Naive thymus-derived CD8-positive, alpha-beta T cell (primary cell): ENCODE measurements around the gene TRIM47. TPM values are rescaled to one million over a fixed set of nuclear protein-coding genes. Genes with fewer than 3 reads are reported as not detected.
"Not testable (repeated sequence)": the region's sequence is repeated elsewhere in the genome, so short reads cannot be mapped to it uniquely, and the experiment has no call there.

Experiments
- ATAC-seq, 2 donors: fragments of 150-1000 bp; cut with Tn5 transposase in 1 of 2; sonication (Bioruptor Pico), chemical (Tn5 transposase) in 1 of 2; 1 replicate in 1 of 2; 2 replicates in 1 of 2; pipeline ENCODE4 v1.10.0; 2021; ENCODE audit warnings: mild to moderate bottlenecking in 2 of 2, moderate library complexity in 2 of 2
- POLR2A ChIA-PET: fragments of 350-600 bp; sonication (Branson Sonifier 250); formaldehyde crosslinking; loops from one replicate; lab custom pipeline; 2021; ENCODE audit warnings: antibody characterized with exemption; lab: Charles Lee
- DNase-seq, 10 donors: peaks; one replicate each; pipeline versions ENCODE4 v3.0.0 to v3.0.0-alpha.2; 2020 to 2022
- H3K27ac Mint-ChIP-seq, 10 donors: one replicate each; pipeline ENCODE4 v1.8.0; 2020 to 2022; ENCODE audit warnings: mild to moderate bottlenecking in 10 of 10, mixed read lengths in 10 of 10, moderate library complexity in 4 of 10, inconsistent platforms in 1 of 10
- H3K27me3 Mint-ChIP-seq, 5 donors: one replicate each; pipeline ENCODE4 v1.8.0; 2021 to 2022; ENCODE audit warnings: mixed read lengths in 5 of 5
- H3K36me3 Mint-ChIP-seq, 3 donors: one replicate each; pipeline ENCODE4 v1.8.0; 2020 to 2022; ENCODE audit warnings: mixed read lengths in 3 of 3, mild to moderate bottlenecking in 2 of 3, inconsistent platforms in 1 of 3
- H3K4me1 Mint-ChIP-seq, 4 donors: one replicate each; pipeline ENCODE4 v1.8.0; 2021 to 2022; ENCODE audit warnings: mixed read lengths in 4 of 4
- H3K4me3 Mint-ChIP-seq, 10 donors: one replicate each; pipeline ENCODE4 v1.8.0; 2020 to 2022; ENCODE audit warnings: mild to moderate bottlenecking in 10 of 10, mixed read lengths in 10 of 10, moderate library complexity in 6 of 10, inconsistent platforms in 1 of 10
- H3K9me3 Mint-ChIP-seq, 9 donors: one replicate each; pipeline ENCODE4 v1.8.0; 2020 to 2022; ENCODE audit warnings: mixed read lengths in 9 of 9, mild to moderate bottlenecking in 3 of 9, inconsistent platforms in 1 of 9, moderate library complexity in 1 of 9
- polyA plus RNA-seq, 3 donors: library from polyadenylated mRNA; unstranded; fragments of 300-500 nt; fragmentation: Illumina TruSeq; gene quantifications; one replicate each; pipeline ENCODE4 v1.2.3, GENCODE V29; 2021
- total RNA-seq, 8 experiments: library from RNA in 2 of 8; stranded (reverse) in 2 of 8; gene quantifications; one replicate each; pipeline ENCODE4 v1.2.3 and lab custom pipeline; 2021 to 2026

The TRIM47 gene
- total and polyA plus RNA-seq, 5 experiments from 2014 or later, result 1.9 to 9.9 (median 8.5) TPM

- Mint-ChIP-seq H3K4me1 (peaks cover 8 to 15% (median 8%) of the 10 kb centered on the region in 4 donors), H3K27ac (peak overlapping the region in 4 of 10 donors; percentile 48 to 87 (median 62))
- not testable (repeated sequence) for H3K36me3 Mint-ChIP-seq, H3K27me3 Mint-ChIP-seq, DNase-seq, H3K9me3 Mint-ChIP-seq, H3K4me3 Mint-ChIP-seq, ATAC-seq
- POLR2A ChIA-PET, result interaction anchor here (0.7 to 14.9 kb wide), 4 partner anchors 10 to 86 kb away, joined by 3 to 192 read pairs (median 12); partner anchors contain the start of gene TRIM65
Measured at GRCh38 chr17:75885860-75886259, 7.5 kb upstream of the TRIM47 start.

GRCh38 chr17:75885431-75885830 is 7.0 kb upstream of the TRIM47 start:
- Mint-ChIP-seq H3K9me3 (no peaks in the 10 kb centered on the region), H3K27me3 (no peaks in the 10 kb centered on the region), H3K27ac (peak overlapping the region in 3 of 10 donors; percentile 25 to 87 (median 56)), H3K36me3 (peaks cover 0 to 3% (median 0%) of the 10 kb centered on the region in 3 donors), H3K4me3 (no peak overlapping the region), H3K4me1 (peaks cover 8 to 16% (median 8%) of the 10 kb centered on the region in 4 donors)
- POLR2A ChIA-PET, result interaction anchor here (0.7 to 14.9 kb wide), 3 partner anchors 9 to 42 kb away, joined by 6 to 192 read pairs (median 13); partner anchors contain the start of gene TRIM65
- ATAC-seq (no peak), DNase-seq (no peak)

DNA sequence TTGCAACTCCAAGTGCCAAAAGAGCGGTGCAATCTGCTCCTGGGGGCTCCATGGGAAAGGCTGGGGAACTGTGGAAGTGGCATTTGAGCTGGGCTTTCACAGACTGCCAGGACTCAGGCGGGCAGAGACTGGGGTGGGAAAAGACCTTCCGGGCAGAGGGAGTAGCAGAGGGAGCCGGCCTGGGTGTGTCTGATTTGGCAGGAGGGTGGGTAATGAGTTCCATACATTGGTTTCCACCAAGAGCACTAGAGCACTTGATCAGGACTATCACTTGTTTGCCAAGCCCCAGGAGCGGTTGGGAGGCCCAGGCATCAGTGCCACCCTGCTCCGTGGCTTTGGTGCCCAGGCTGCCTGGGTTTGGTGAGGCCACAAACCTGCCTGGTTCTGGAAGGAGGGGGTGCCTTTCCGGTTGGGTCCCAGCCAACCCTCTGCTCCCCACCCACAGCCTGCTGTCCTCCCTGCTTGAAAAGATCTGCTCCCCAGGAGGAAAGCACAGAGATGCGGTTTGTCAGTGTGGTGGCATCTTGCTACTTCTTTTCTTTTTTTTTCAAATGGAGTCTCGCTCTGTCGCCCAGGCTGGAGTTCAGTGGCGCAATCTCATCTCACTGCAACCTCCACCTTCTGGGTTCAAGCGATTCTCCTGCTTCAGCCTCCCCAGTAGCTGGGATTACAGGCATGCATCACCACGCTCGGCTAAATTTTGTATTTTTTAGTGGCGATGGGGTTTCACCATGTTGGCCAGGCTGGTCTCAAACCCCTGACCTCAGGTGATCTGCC is 3.5 kb upstream of the TRIM47 start:
- Mint-ChIP-seq H3K4me1 (peaks cover 16 to 26% (median 22%) of the 10 kb centered on the region in 4 donors), H3K36me3 (no peaks in the 10 kb centered on the region), H3K9me3 (no peaks in the 10 kb centered on the region), H3K27ac (peak overlapping the region in 4 of 10 donors; percentile 33 to 60 (median 46)), H3K27me3 (peaks cover 0 to 2% (median 0%) of the 10 kb centered on the region in 5 donors), H3K4me3 (peak overlapping the region in 7 of 10 donors; percentile 24 to 63 (median 26))
- ATAC-seq (peak; percentile 6 to 7), DNase-seq (peak in 1 of 10 donors; percentile 27)
- POLR2A ChIA-PET, result interaction anchor here (0.7 to 14.9 kb wide), 4 partner anchors 9 to 859 kb away, joined by 4 to 192 read pairs (median 6); partner anchors contain the start of genes TRIM65 and WBP2

DNA sequence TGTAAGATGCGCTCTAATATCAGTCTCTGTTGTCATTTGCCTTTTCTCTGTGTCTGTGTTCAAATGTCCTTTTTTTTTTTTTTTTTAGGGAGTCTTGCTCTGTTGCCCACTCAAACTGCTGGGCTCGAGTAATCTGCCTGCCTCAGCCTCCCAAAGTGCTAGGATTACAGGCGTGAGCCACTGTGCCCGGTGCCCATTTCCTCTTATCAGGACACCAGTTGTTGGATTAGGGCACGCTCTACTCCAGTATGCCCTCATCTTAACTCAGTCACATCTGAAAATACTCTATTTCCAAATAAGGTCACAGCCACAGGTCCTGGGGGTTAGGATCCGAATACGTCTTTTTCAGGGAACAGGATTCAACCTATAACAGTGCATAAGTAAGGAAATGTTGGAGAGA is 1.9 kb upstream of the TRIM47 start:
- ATAC-seq (no peak), DNase-seq (no peak)
- peaks cover 0 to 2% (median 0%) of the 10 kb centered on the region in 5 donors for H3K27me3 Mint-ChIP-seq
- H3K27ac Mint-ChIP-seq, result peak overlapping the region in 3 of 10 donors; percentile 11 to 71 (median 50)
- POLR2A ChIA-PET, result interaction anchor here (0.6 to 14.9 kb wide), 4 partner anchors 16 to 235 kb away, joined by 3 to 288 read pairs (median 98); partner anchors contain the start of genes TRIM65 and WBP2
- H3K36me3 Mint-ChIP-seq, result no peaks in the 10 kb centered on the region
- H3K4me3 Mint-ChIP-seq, result peak overlapping the region in 8 of 10 donors; percentile 8 to 52 (median 18)
- peaks cover 25 to 42% (median 38%) of the 10 kb centered on the region in 4 donors for H3K4me1 Mint-ChIP-seq
- no peaks in the 10 kb centered on the region for H3K9me3 Mint-ChIP-seq

DNA sequence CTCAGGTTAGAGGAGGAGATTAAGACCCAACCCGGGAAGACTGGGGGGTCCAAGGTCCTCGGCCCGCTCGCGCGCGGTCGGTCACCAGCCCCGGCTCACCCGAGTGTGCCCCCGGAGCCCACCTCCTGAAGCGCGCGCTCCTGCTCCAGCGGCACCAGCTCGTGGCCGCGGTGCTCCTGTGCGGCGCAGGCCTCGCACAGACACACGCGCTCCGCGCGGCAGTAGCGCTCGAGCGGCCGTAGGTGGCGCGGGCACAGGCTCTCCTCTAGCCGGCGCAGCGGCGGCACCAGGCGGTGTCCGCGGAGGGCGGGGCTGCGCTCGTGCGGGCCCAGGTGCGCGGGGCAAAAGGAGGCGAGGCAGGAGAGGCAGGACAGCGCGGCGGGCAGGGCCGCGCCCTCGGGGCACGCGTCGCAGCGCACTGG is 618 bp downstream of the TRIM47 start:
- Mint-ChIP-seq H3K36me3 (no peaks in the 10 kb centered on the region), H3K4me1 (peaks cover 25 to 57% (median 53%) of the 10 kb centered on the region in 4 donors), H3K9me3 (no peaks in the 10 kb centered on the region), H3K27ac (peak overlapping the region; percentile 65 to 96 (median 92)), H3K4me3 (peak overlapping the region; percentile 80 to 92 (median 87)), H3K27me3 (peaks cover 0 to 2% (median 0%) of the 10 kb centered on the region in 5 donors)
- DNase-seq (peak; percentile 51 to 81 (median 66)), ATAC-seq (peak; percentile 71)
- POLR2A ChIA-PET, result interaction anchor here (0.8 to 14.9 kb wide), 13 partner anchors 8 to 361 kb away, joined by 3 to 288 read pairs (median 4); partner anchors contain the start of genes MRPL38, TRIM65, TSEN54 and UNC13D

GRCh38 chr17:75876938-75877751 is 1.2 kb downstream of the TRIM47 start:
- H3K9me3 Mint-ChIP-seq, result no peaks in the 10 kb centered on the region
- H3K4me3 Mint-ChIP-seq, result peak overlapping the region; percentile 80 to 92 (median 87)
- H3K27ac Mint-ChIP-seq, result peak overlapping the region; percentile 86 to 96 (median 94)
- POLR2A ChIA-PET, result interaction anchor here (0.5 to 14.9 kb wide), 12 partner anchors 9 to 881 kb away, joined by 3 to 288 read pairs (median 5); partner anchors contain the start of genes MRPL38, TRIM65, TSEN54 and UNC13D
- H3K4me1 Mint-ChIP-seq, result peaks cover 25 to 59% (median 58%) of the 10 kb centered on the region in 4 donors
- peaks cover 0 to 2% (median 0%) of the 10 kb centered on the region in 5 donors for H3K27me3 Mint-ChIP-seq
- ATAC-seq, result peak in 1 of 2 donors; percentile 10
- no peaks in the 10 kb centered on the region for H3K36me3 Mint-ChIP-seq
- DNase-seq, result peak in 1 of 10 donors; percentile 20

GRCh38 chr17:75876190-75876937 is 2.0 kb downstream of the TRIM47 start:
- ATAC-seq (peak; percentile 72 to 77), DNase-seq (peak; percentile 57 to 92 (median 74))
- Mint-ChIP-seq H3K4me3 (peak overlapping the region; percentile 80 to 92 (median 87)), H3K27ac (peak overlapping the region; percentile 86 to 96 (median 94)), H3K27me3 (peaks cover 0 to 2% (median 0%) of the 10 kb centered on the region in 5 donors), H3K4me1 (peaks cover 19 to 52% (median 52%) of the 10 kb centered on the region in 4 donors), H3K9me3 (no peaks in the 10 kb centered on the region), H3K36me3 (no peaks in the 10 kb centered on the region)
- POLR2A ChIA-PET, result interaction anchor here (0.6 to 14.9 kb wide), 24 partner anchors 8 to 1569 kb away, joined by 3 to 288 read pairs (median 4); partner anchors contain the start of genes FBF1, GALK1, MRPL38 and TRIM65

GRCh38 chr17:75875940-75876189 is 2.5 kb downstream of the TRIM47 start:
- Mint-ChIP-seq H3K27me3 (peaks cover 0 to 2% (median 0%) of the 10 kb centered on the region in 5 donors), H3K4me1 (peaks cover 19 to 52% (median 51%) of the 10 kb centered on the region in 4 donors), H3K4me3 (peak overlapping the region; percentile 80 to 92 (median 87)), H3K36me3 (no peaks in the 10 kb centered on the region), H3K27ac (peak overlapping the region; percentile 86 to 96 (median 94)), H3K9me3 (no peaks in the 10 kb centered on the region)
- no peak for ATAC-seq
- POLR2A ChIA-PET, result interaction anchor here (0.6 to 14.9 kb wide), 22 partner anchors 8 to 1570 kb away, joined by 3 to 288 read pairs (median 4); partner anchors contain the start of genes FBF1, GALK1, MRPL38 and TRIM65
- DNase-seq, result no peak

- POLR2A ChIA-PET, result interaction anchor here (0.6 to 14.9 kb wide), 23 partner anchors 7 to 1570 kb away, joined by 3 to 288 read pairs (median 4); partner anchors contain the start of genes FBF1, GALK1, MRPL38 and TRIM65
- H3K27me3 Mint-ChIP-seq, result peaks cover 0 to 2% (median 0%) of the 10 kb centered on the region in 5 donors
- DNase-seq (no peak), ATAC-seq (no peak)
- H3K4me3 Mint-ChIP-seq, result peak overlapping the region; percentile 80 to 92 (median 87)
- peaks cover 19 to 52% (median 50%) of the 10 kb centered on the region in 4 donors for H3K4me1 Mint-ChIP-seq
- H3K9me3 Mint-ChIP-seq, result no peaks in the 10 kb centered on the region
- peak overlapping the region; percentile 86 to 96 (median 94) for H3K27ac Mint-ChIP-seq
- no peaks in the 10 kb centered on the region for H3K36me3 Mint-ChIP-seq
Measured at GRCh38 chr17:75875182-75875939, 3.0 kb downstream of the TRIM47 start.

GRCh38 chr17:75874323-75875181 is 3.8 kb downstream of the TRIM47 start:
- no peaks in the 10 kb centered on the region for H3K9me3 Mint-ChIP-seq
- H3K27me3 Mint-ChIP-seq, result peaks cover 0 to 2% (median 0%) of the 10 kb centered on the region in 5 donors
- DNase-seq (no peak), ATAC-seq (no peak)
- no peaks in the 10 kb centered on the region for H3K36me3 Mint-ChIP-seq
- POLR2A ChIA-PET, result interaction anchor here (0.9 to 14.9 kb wide), 9 partner anchors 16 to 96 kb away, joined by 3 to 288 read pairs (median 8); partner anchors contain the start of genes MRPL38, TRIM65, UNC13D and UNK
- peaks cover 19 to 52% (median 49%) of the 10 kb centered on the region in 4 donors for H3K4me1 Mint-ChIP-seq
- peak overlapping the region in 9 of 10 donors; percentile 31 to 95 (median 76) for H3K27ac Mint-ChIP-seq
- H3K4me3 Mint-ChIP-seq, result peak overlapping the region in 4 of 10 donors; percentile 23 to 54 (median 28)
